IMR-90 (cell line): ENCODE measurements around the gene PIK3C2A. TPM values are rescaled to one million over a fixed set of nuclear protein-coding genes. Genes with fewer than 3 reads are reported as not detected.

Experiments
- ATAC-seq: fragments of 200-7000 bp; cut with Tn5 transposase; 2 replicates; pipeline ENCODE4 v1.9.1; 2020; ENCODE audit warnings: low read depth, mild to moderate bottlenecking, moderate library complexity
- BruUV-seq: library from RNA; stranded (reverse); fragments of 400-500 nt; replicated peaks from 2 replicates; lab custom pipeline; 2021; lab: Mats Ljungman, UMichigan
- CTCF ChIA-PET: fragments of 300-600 bp; formaldehyde crosslinking; extraction: SDS; loops from one replicate; lab custom pipeline; 2021; ENCODE audit warnings: antibody characterized with exemption; lab: Yijun Ruan, JAX
- POLR2A ChIA-PET: fragments of 300-600 bp; sonication (Branson Sonifier 250); formaldehyde crosslinking; loops from one replicate; lab custom pipeline; 2022; ENCODE audit warnings: antibody characterized with exemption; ENCODE audit not compliant: unreplicated experiment; lab: Charles Lee
- DNase-seq: peaks from one replicate; pipeline ENCODE4 v3.0.0; 2013
- H2AFZ ChIP-seq: replicated peaks from 2 replicates; pipeline ENCODE3; 2013; ENCODE audit warnings: low read length, mild to moderate bottlenecking; ENCODE audit not compliant: poor library complexity
- H2AK5ac ChIP-seq: 2 replicates; pipeline ENCODE4 v1.6.1; 2013; ENCODE audit warnings: low read depth, low read length, inconsistent platforms
- H2AK9ac ChIP-seq: replicated peaks from 2 replicates; pipeline ENCODE3; 2013; ENCODE audit warnings: mild to moderate bottlenecking, low read depth, low read length, moderate library complexity; ENCODE audit not compliant: poor library complexity
- H2BK120ac ChIP-seq: 2 replicates; pipeline ENCODE4 v1.6.1; 2013; ENCODE audit warnings: low read depth, low read length, inconsistent platforms
- H2BK15ac ChIP-seq: 3 replicates; pipeline ENCODE4 v1.6.1; 2013; ENCODE audit warnings: low read depth, low read length, inconsistent platforms
- H2BK20ac ChIP-seq: 2 replicates; pipeline ENCODE4 v1.6.1; 2013; ENCODE audit warnings: low read depth, mild to moderate bottlenecking, inconsistent platforms, low read length, moderate library complexity
- H2BK5ac ChIP-seq: 2 replicates; pipeline ENCODE4 v1.6.1; 2013; ENCODE audit warnings: mild to moderate bottlenecking, low read depth, low read length, inconsistent platforms; ENCODE audit not compliant: poor library complexity, severe bottlenecking
- H3K14ac ChIP-seq: replicated peaks from 2 replicates; pipeline ENCODE4 v1.6.1; 2013; ENCODE audit warnings: low read depth, low read length, inconsistent platforms
- H3K18ac ChIP-seq: 2 replicates; pipeline ENCODE4 v1.6.1; 2013; ENCODE audit warnings: low read depth, low read length, control low read depth
- H3K23ac ChIP-seq: 2 replicates; pipeline ENCODE4 v1.6.1; 2013; ENCODE audit warnings: low read depth, low read length, inconsistent platforms
- H3K27ac ChIP-seq: 2 replicates; pipeline ENCODE4 v1.5.1; 2013; ENCODE audit warnings: mild to moderate bottlenecking, control low read depth, low read length; ENCODE audit not compliant: insufficient read depth
- H3K27me3 ChIP-seq: 2 replicates; pipeline ENCODE4 v1.6.1; 2013; ENCODE audit warnings: low read length; ENCODE audit not compliant: control insufficient read depth, insufficient read depth
- H3K36me3 ChIP-seq: 2 replicates; pipeline ENCODE4 v1.6.1; 2013; ENCODE audit warnings: low read length, mixed read lengths; ENCODE audit not compliant: control insufficient read depth, insufficient read depth
- H3K4ac ChIP-seq: 2 replicates; pipeline ENCODE4 v1.6.1; 2013; ENCODE audit warnings: low read depth, low read length, inconsistent platforms
- H3K4me1 ChIP-seq: 2 replicates; pipeline ENCODE4 v1.6.1; 2013; ENCODE audit warnings: low read length, mixed read lengths; ENCODE audit not compliant: control insufficient read depth, insufficient read depth
- H3K4me2 ChIP-seq: 2 replicates; pipeline ENCODE4 v1.6.1; 2013; ENCODE audit warnings: low read depth, mild to moderate bottlenecking, control low read depth, low read length, moderate library complexity
- H3K4me3 ChIP-seq: 2 replicates; pipeline ENCODE4 v1.5.1; 2013; ENCODE audit warnings: low read depth, mild to moderate bottlenecking, control low read depth, low read length, moderate library complexity; ENCODE audit not compliant: insufficient read depth
- H3K56ac ChIP-seq: 2 replicates; pipeline ENCODE4 v1.6.1; 2013; ENCODE audit warnings: low read length, inconsistent platforms; ENCODE audit not compliant: insufficient read depth; ENCODE audit errors: extremely low read depth
- H3K79me1 ChIP-seq, 2 experiments: 2 replicates each; pipeline ENCODE4 v1.6.1; 2013; ENCODE audit warnings: low read length in 2 of 2, inconsistent platforms in 1 of 2, low read depth in 1 of 2
- H3K9ac ChIP-seq: 2 replicates; pipeline ENCODE4 v1.6.1; 2013; ENCODE audit warnings: low read depth, low read length, control low read depth
- H3K9me1 ChIP-seq: 2 replicates; pipeline ENCODE4 v1.6.1; 2013; ENCODE audit warnings: low read length, inconsistent platforms; ENCODE audit not compliant: insufficient read depth
- H3K9me3 ChIP-seq: 2 replicates; pipeline ENCODE4 v1.6.1; 2013; ENCODE audit warnings: low read length; ENCODE audit not compliant: control insufficient read depth, insufficient read depth
- H4K20me1 ChIP-seq: 2 replicates; pipeline ENCODE4 v1.6.1; 2013; ENCODE audit warnings: low read length, inconsistent platforms; ENCODE audit not compliant: insufficient read depth
- H4K5ac ChIP-seq: 2 replicates; pipeline ENCODE4 v1.6.1; 2013; ENCODE audit warnings: mild to moderate bottlenecking, low read depth, low read length, control low read depth
- H4K8ac ChIP-seq, 2 experiments: 2 replicates each; pipeline ENCODE4 v1.6.1; 2013; ENCODE audit warnings: low read depth in 2 of 2, low read length in 2 of 2, control low read depth in 1 of 2, inconsistent platforms in 1 of 2
- H4K91ac ChIP-seq: 2 replicates; pipeline ENCODE4 v1.6.1; 2013; ENCODE audit warnings: low read depth, low read length, inconsistent platforms; ENCODE audit not compliant: insufficient read depth
- CEBPB ChIP-seq: IDR thresholded peaks from 2 replicates; pipeline ENCODE4 v1.6.1; 2012; ENCODE audit warnings: low read depth, low read length, improper control_type of control experiment
- FOS ChIP-seq: fragments of 150-350 bp; IDR thresholded peaks from 2 replicates; pipeline ENCODE4 v1.6.1; 2016; ENCODE audit warnings: low read depth, low read length
- RCOR1 ChIP-seq: IDR thresholded peaks from 2 replicates; pipeline ENCODE4 v1.6.1; 2012; ENCODE audit warnings: mild to moderate bottlenecking, low read length, improper control_type of control experiment; ENCODE audit not compliant: insufficient replicate concordance
- RFX5 ChIP-seq: IDR thresholded peaks from 2 replicates; pipeline ENCODE4 v1.8.0; 2012; ENCODE audit warnings: low read depth, mild to moderate bottlenecking, low read length, moderate library complexity
- WGBS, 2 experiments: methylation state at CpG; one replicate each; pipeline versions ENCODE4 v1.1.5 to v1.1.7; 2013; ENCODE audit warnings: missing lambda C conversion rate in 2 of 2; ENCODE audit not compliant: insufficient read length in 1 of 2; ENCODE audit errors: extremely low coverage in 2 of 2; 5-methylcytosine and 5-hydroxymethylcytosine counted together
- dilution Hi-C: fragments of 300-500 bp; cut with HindIII; formaldehyde crosslinking; loops from one replicate; pipeline ENCODE4 v1.14.3; 2018; ENCODE audit warnings: low sequenced_read_pairs; ENCODE audit not compliant: unreplicated experiment
- in situ Hi-C: fragments of 300-500 bp; cut with MboI; formaldehyde crosslinking; loops from 3 replicates; pipeline ENCODE4 v1.14.3; 2019; ENCODE audit warnings: low sequenced_read_pairs, inconsistent platforms, mixed read lengths
- intact Hi-C: fragments of 100-400 bp; cut with micrococcal nuclease; formaldehyde crosslinking; loops from 2 replicates; pipeline ENCODE4 v1.10.0; 2022
- polyA plus RNA-seq, 3 experiments: library from polyadenylated mRNA; depleted of rRNA; stranded (reverse); fragments of >200 nt; gene quantifications; 2 replicates each; pipeline ENCODE4 v1.2.3, GENCODE V29; 2012; ENCODE audit warnings: low replicate concordance in 1 of 3
- total RNA-seq: library from RNA; depleted of rRNA; stranded (reverse); fragments of >200 nt; gene quantifications from 2 replicates; pipeline ENCODE4 v1.2.3, GENCODE V29; 2012

PIK3C2A gene
- total and polyA plus RNA-seq, 2 of the 4 experiments (the other 2 are of a cell fraction): 14.6 to 36.6 TPM

- no TSS peak for BruUV-seq
- DNase-seq (no peak), ATAC-seq (no peak)
- Histone ChIP-seq H4K91ac (no peak overlapping the region), H3K27ac (no peak overlapping the region), H3K27me3 (no peaks in the 10 kb centered on the region), H2AK9ac (no peak overlapping the region), H3K4me2 (no peak overlapping the region), H2BK120ac (no peak overlapping the region), H3K36me3 (no peaks in the 10 kb centered on the region), H3K23ac (no peak overlapping the region), H3K56ac (no peak overlapping the region), H3K18ac (no peak overlapping the region), H3K4ac (no peak overlapping the region), H3K14ac (no peak overlapping the region), H2BK15ac (no peak overlapping the region), H2BK20ac (no peak overlapping the region), H4K20me1 (no peaks in the 10 kb centered on the region), H3K9ac (no peak overlapping the region), H2AFZ (no peak overlapping the region), H3K9me1 (no peaks in the 10 kb centered on the region), H3K9me3 (no peaks in the 10 kb centered on the region), H4K5ac (no peak overlapping the region), H3K79me1 (no peaks in the 10 kb centered on the region), H4K8ac (no peak overlapping the region), H3K4me3 (no peak overlapping the region), H3K4me1 (no peaks in the 10 kb centered on the region), H2AK5ac (no peak overlapping the region), H2BK5ac (no peak overlapping the region)
- in situ Hi-C loops: loop anchor here (10.0 kb wide), 1 partner anchor 266 kb away; no protein-coding TSS in a partner anchor
- 65% methylated on average over 2 of the region's 3 CpGs; no CpG with 5 or more reads in 1 of the 2 experiments for WGBS, 2 experiments
- ChIA-PET POLR2A (no interaction called here), CTCF (no interaction called here)
- TF ChIP-seq CEBPB (no peak), RFX5 (no peak), FOS (no peak), RCOR1 (no peak)
- intact Hi-C loops: no loop called here
- dilution Hi-C loops: no loop called here
These were observed 30.6 kb upstream of the PIK3C2A start for GRCh38 chr11:17238377-17238776.
